ENCODE data around the gene TMPRSS6. TPM values are rescaled to one million over a fixed set of nuclear protein-coding genes. Genes with fewer than 3 reads are reported as not detected.

Gene TMPRSS6
- total RNA-seq, 1 donor from 2014 or later = not detected

DNA sequence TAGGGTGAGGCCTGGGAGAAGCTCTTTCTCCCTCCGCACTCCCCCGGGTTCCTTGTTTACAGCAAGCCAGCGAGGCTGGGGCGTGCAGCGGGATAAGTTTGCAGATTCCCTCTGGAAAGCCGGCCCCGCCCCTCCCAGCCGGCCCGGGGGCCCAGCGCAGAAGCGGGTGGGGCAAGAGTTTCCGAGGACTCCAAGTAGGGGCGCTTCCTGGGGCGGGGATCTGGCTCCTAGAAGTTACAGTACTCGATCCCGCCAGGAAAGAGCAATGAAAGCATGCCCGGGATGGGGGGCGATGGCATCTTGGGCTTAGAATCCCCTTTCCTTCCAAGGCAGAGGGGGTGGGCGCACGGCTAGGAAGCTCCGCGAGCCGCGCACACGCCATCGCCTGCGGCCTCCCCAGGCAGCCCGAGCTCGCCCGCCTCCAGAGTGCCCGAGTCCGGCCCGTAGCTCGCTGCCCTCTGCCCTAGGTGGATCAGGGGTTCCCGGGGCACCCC is 90.7 kb downstream of the TMPRSS6 start:
- no peak for DNase-seq (ENCODE audit: low read depth)
- peaks cover 3% of the 10 kb centered on the region for H3K36me3 ChIP-seq (ENCODE audit: control insufficient read depth, insufficient read depth, low read length)
- H3K4me3 ChIP-seq (ENCODE audit: low read depth, low read length) = peak overlapping the region; percentile 84
- TF ChIP-seq, protein P1, sequence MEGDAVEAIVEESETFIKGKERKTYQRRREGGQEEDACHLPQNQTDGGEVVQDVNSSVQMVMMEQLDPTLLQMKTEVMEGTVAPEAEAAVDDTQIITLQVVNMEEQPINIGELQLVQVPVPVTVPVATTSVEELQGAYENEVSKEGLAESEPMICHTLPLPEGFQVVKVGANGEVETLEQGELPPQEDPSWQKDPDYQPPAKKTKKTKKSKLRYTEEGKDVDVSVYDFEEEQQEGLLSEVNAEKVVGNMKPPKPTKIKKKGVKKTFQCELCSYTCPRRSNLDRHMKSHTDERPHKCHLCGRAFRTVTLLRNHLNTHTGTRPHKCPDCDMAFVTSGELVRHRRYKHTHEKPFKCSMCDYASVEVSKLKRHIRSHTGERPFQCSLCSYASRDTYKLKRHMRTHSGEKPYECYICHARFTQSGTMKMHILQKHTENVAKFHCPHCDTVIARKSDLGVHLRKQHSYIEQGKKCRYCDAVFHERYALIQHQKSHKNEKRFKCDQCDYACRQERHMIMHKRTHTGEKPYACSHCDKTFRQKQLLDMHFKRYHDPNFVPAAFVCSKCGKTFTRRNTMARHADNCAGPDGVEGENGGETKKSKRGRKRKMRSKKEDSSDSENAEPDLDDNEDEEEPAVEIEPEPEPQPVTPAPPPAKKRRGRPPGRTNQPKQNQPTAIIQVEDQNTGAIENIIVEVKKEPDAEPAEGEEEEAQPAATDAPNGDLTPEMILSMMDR (IDR thresholded peaks at IDR 0.05; ENCODE audit: insufficient read depth, low read length, poor library complexity, severe bottlenecking) = no peak
- H3K27me3 ChIP-seq (ENCODE audit: control insufficient read depth, insufficient read depth, low read length) = no peaks in the 10 kb centered on the region

DNA sequence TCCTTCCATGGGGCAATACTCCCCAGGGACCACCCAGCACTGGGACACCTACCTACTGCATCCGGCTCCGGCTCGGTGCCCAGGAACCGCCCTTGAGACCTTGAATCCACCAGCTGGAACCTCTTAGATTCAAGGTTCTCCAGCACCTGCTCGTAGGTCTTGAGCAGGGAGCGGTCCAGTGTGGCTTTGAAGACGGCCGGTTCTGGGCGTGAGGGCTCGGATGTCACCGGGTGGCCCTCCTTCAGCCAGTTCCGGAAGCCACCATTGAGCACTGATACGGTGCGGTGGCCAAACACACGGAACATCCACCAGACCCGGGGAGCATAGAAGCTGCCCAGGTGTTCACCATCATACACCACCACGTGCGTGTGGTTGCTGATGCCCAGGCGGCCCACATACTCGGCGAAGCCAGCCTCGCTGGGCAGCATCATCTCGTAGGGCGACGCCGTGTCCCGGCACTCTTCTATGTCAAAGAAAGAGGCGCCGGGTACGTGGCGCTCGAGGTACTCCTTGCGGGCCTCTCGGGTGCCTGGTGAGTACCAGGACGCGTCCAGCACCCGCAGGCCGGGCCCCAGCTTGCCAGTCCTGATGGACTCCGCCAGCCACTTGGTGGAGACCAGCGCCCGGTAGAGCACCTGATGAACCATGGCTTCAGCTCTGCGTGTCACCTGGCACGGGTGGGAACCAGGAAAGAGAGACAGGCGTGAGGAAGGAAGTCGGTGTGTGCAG is 91.3 kb downstream of the TMPRSS6 start:
- Histone ChIP-seq H3K27me3 (ENCODE audit: control insufficient read depth, insufficient read depth, low read length) (no peaks in the 10 kb centered on the region), H3K4me3 (ENCODE audit: low read depth, low read length) (peak overlapping the region; percentile 84), H3K36me3 (ENCODE audit: control insufficient read depth, insufficient read depth, low read length) (peaks cover 3% of the 10 kb centered on the region)
- TF ChIP-seq, protein P1 (IDR thresholded peaks at IDR 0.05; ENCODE audit: insufficient read depth, low read length, poor library complexity, severe bottlenecking) = no peak
- no peak for DNase-seq (ENCODE audit: low read depth)

DNA sequence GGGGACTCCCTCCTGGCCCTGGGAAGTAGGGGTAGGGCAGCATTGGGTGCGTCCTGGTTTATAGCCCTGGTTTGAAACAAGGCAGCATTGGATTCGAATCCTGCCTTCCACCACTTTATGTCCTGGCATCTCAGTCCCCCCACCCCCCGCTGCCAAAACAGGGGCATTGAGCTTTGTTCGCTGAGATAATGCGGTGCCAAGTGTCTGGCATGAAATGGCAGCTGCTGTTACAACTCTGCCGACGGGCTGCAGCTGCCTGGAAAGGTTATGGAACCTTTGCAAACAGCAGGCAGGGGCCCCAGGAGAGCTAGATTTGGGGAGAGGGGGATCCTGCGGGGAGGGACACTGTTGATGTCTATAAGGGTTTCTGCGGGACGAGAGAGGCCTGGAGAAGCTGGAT is 92.2 kb downstream of the TMPRSS6 start:
- H3K27me3 ChIP-seq (ENCODE audit: control insufficient read depth, insufficient read depth, low read length) = no peaks in the 10 kb centered on the region
- peaks cover 3% of the 10 kb centered on the region for H3K36me3 ChIP-seq (ENCODE audit: control insufficient read depth, insufficient read depth, low read length)
- DNase-seq (ENCODE audit: low read depth) = no peak
- H3K4me3 ChIP-seq (ENCODE audit: low read depth, low read length) = no peak overlapping the region
- TF ChIP-seq, protein P1 (IDR thresholded peaks at IDR 0.05; ENCODE audit: insufficient read depth, low read length, poor library complexity, severe bottlenecking) = no peak

DNA sequence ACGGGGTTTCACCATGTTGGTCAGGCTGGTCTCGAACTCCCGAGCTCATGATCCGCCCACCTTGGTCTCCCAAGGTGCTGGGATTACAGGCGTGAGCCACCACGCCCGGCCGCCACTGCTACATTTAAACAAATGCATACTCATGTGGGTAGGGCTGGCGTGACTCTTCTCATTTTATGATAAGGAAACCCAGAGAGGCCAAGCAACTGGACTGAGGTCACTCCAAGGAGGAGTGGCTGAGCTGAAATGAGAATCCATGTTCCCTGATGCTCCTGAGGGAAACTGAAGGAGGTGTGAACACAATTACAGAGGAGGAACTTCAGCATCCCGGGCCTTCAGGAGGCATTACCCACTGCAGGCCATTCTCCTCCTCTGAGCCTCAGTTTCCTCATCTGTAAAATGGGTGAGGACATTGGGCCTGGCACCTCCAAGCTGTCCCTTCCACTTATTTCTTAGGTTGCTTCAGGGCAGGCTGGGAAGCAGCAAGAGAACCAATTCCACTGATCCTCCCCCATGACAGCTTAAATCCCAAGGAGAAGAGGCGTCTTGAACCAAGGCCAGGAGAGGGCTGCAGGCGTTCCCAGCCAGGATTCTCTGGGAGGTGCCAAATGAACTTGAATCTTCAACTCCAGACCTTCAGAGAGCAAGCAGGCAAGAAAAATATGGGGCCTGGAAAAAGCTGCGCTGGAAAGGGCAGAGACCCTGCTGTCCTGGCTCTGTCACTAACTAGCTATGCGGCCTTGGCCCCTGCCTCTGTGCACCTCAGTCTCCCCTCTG is 93.2 kb downstream of the TMPRSS6 start:
- no peak overlapping the region for H3K4me3 ChIP-seq (ENCODE audit: low read depth, low read length)
- TF ChIP-seq, protein P1 (IDR thresholded peaks at IDR 0.05; ENCODE audit: insufficient read depth, low read length, poor library complexity, severe bottlenecking) = no peak

DNA sequence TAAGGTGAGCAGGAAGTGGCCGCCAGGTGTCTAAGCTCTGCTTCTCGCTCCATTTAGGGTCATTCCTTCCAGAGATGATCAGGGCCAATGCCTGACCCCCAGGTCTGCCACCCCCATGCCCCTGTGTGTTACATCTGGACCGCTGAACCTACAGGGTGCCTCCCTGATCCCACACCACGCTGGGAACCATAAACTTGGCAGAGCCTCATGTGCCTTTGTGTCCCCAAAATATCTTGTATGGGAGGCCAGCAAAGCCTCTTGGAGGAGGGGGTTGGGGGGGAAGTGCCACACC is 94.0 kb downstream of the TMPRSS6 start:
- Histone ChIP-seq H3K27me3 (ENCODE audit: control insufficient read depth, insufficient read depth, low read length) (no peaks in the 10 kb centered on the region), H3K36me3 (ENCODE audit: control insufficient read depth, insufficient read depth, low read length) (peaks cover 2% of the 10 kb centered on the region), H3K4me3 (ENCODE audit: low read depth, low read length) (no peak overlapping the region)
- DNase-seq (ENCODE audit: low read depth) = no peak
- TF ChIP-seq, protein P1 (IDR thresholded peaks at IDR 0.05; ENCODE audit: insufficient read depth, low read length, poor library complexity, severe bottlenecking) = no peak

More for the DNA sequence above, 93.2 kb downstream of the TMPRSS6 start:
- DNase-seq (ENCODE audit: low read depth) = no peak
- Histone ChIP-seq H3K27me3 (ENCODE audit: control insufficient read depth, insufficient read depth, low read length) (no peaks in the 10 kb centered on the region), H3K36me3 (ENCODE audit: control insufficient read depth, insufficient read depth, low read length) (peaks cover 2% of the 10 kb centered on the region)

Other genes starting within 250 kb of the TMPRSS6 start
- 0.82 TPM in 1 of 2 replicates, not detected in the other for gene NCF4, start 248.7 kb downstream of the TMPRSS6 start, total RNA-seq
- 0.14 and 1.1 TPM in 2 replicates for gene CSF2RB, start 196.1 kb downstream of the TMPRSS6 start, total RNA-seq
- gene TST, start 90.3 kb downstream of the TMPRSS6 start, total RNA-seq = 49.2 and 64.3 TPM in 2 replicates
- gene MPST, start 90.0 kb downstream of the TMPRSS6 start, total RNA-seq = 186 and 219 TPM in 2 replicates
- 32.9 and 35.3 TPM in 2 replicates for gene KCTD17, start 58.0 kb downstream of the TMPRSS6 start, total RNA-seq
- 0.08 and 1.7 TPM in 2 replicates for gene IL2RB, start 40.2 kb upstream of the TMPRSS6 start, total RNA-seq
- gene C1QTNF6, start 78.5 kb upstream of the TMPRSS6 start, total RNA-seq = 5.1 and 5.5 TPM in 2 replicates
- gene SSTR3, start 102.8 kb upstream of the TMPRSS6 start, total RNA-seq = not detected in 2 replicates
- 24.0 and 26.6 TPM in 2 replicates for gene RAC2, start 134.6 kb upstream of the TMPRSS6 start, total RNA-seq
- not detected in 2 replicates for gene CYTH4, start 172.8 kb upstream of the TMPRSS6 start, total RNA-seq

Data from kidney epithelial cell (primary cell).